Measurements from ENCODE around the gene DNMT3L. TPM values are rescaled to one million over a fixed set of nuclear protein-coding genes. Genes with fewer than 3 reads are reported as not detected.

The DNMT3L gene
- total RNA-seq, 1 donor: not detected

DNA sequence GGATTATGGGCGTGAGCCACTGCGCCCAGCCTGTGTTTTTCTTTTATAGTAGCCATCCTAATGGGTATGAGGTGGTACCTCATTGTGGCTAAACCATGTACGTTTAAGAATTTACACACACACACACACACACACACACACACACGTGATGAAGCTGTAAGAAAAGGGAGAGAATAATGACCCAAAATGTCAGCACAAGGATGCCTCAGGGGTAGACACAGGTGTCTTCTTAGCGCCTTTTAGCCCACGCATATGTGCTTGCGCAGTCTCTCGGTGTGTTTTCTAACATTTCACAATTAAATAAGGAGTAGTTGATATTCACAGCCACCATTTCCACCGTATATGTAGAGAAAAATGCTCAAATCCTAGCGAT, 37.4 kb upstream of the DNMT3L start:
- no peak for DNase-seq (ENCODE audit: low read depth)
- no peak for TF ChIP-seq CTCF (IDR thresholded peaks at IDR 0.05; ENCODE audit: insufficient read depth, low read depth, low read length)
- H3K4me3 ChIP-seq (ENCODE audit: low read depth, low read length): peak overlapping the region; percentile 75

DNA sequence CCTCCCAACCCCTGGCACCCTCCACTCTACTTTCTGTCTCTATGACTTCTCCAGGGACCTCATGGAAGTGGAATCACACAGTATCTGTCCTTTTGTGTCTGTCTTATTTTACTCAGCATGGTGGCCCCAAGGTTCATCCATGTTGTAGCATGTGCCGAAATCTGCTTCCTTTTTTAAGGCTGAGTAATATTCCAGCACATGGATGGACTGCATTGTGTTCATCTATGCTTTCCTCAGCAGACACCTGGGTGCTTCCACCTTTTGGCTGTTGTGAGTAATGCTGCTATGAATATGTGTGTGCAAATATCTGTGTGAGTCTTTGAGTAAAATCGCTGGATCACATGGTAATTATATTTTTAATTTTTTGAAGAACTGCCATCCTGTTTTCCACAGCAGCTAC, 36.6 kb upstream of the DNMT3L start:
- DNase-seq (ENCODE audit: low read depth): no peak
- TF ChIP-seq CTCF (IDR thresholded peaks at IDR 0.05; ENCODE audit: insufficient read depth, low read depth, low read length): no peak
- no peak overlapping the region for H3K4me3 ChIP-seq (ENCODE audit: low read depth, low read length)

GRCh38 chr21:44297525-44298290, 36.0 kb upstream of the DNMT3L start:
- H3K4me3 ChIP-seq (ENCODE audit: low read depth, low read length): no peak overlapping the region
- TF ChIP-seq CTCF (IDR thresholded peaks at IDR 0.05; ENCODE audit: insufficient read depth, low read depth, low read length): peak; percentile 84
- DNase-seq (ENCODE audit: low read depth): peak; percentile 87

- H3K4me3 ChIP-seq (ENCODE audit: low read depth, low read length): no peak overlapping the region
- TF ChIP-seq CTCF (IDR thresholded peaks at IDR 0.05; ENCODE audit: insufficient read depth, low read depth, low read length): no peak
- DNase-seq (ENCODE audit: low read depth): no peak
Observed at GRCh38 chr21:44296916-44297315, 35.2 kb upstream of the DNMT3L start.

- no peak overlapping the region for H3K4me3 ChIP-seq (ENCODE audit: low read depth, low read length)
- no peak for TF ChIP-seq CTCF (IDR thresholded peaks at IDR 0.05; ENCODE audit: insufficient read depth, low read depth, low read length)
- DNase-seq (ENCODE audit: low read depth): no peak
Observed at GRCh38 chr21:44296103-44296519, 34.4 kb upstream of the DNMT3L start.

DNA sequence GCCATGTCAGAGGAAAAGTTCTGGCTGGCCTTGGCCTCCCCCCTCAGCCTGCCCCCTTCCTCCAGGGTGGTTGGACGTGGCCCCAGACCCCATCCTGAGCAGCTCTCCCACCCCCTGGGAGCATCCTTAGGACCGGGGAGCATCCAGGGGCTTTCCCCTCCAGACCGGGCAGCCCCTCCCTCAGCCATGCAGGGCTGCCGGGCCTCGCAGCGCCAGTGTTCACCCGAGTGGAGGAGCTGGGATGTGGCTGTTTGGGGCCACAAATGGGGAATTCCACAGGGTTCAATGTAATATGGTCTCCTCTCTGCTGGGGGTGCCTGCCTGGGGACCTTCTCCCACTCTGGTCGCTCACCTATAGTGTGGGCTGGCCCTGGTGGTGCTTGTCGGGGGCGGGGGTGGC, 33.9 kb upstream of the DNMT3L start:
- DNase-seq (ENCODE audit: low read depth): no peak
- no peak for TF ChIP-seq CTCF (IDR thresholded peaks at IDR 0.05; ENCODE audit: insufficient read depth, low read depth, low read length)
- H3K4me3 ChIP-seq (ENCODE audit: low read depth, low read length): no peak overlapping the region

DNA sequence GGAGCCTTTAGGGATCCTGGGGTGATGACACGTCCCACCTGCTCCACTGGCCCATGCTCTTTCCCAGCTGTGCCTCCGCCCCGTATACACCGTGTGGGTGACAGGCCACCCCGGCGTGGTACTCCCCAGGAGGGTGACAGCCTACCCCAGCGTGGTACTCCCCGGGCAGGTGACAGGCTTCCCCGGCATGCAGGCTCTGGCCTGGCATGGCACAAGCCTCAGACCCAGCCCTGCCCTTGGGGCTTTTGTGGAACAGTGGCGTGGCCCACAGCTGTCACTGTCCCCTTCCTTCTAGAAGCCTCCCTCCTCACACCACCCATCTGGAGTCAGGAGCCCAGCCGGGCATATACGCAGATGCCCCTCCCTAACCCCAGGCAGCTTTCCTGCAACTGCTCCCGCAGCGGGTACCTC, 33.5 kb upstream of the DNMT3L start:
- no peak for TF ChIP-seq CTCF (IDR thresholded peaks at IDR 0.05; ENCODE audit: insufficient read depth, low read depth, low read length)
- DNase-seq (ENCODE audit: low read depth): no peak
- H3K4me3 ChIP-seq (ENCODE audit: low read depth, low read length): no peak overlapping the region

Measured in fibroblast of villous mesenchyme (primary cell).